Esophagus squamous epithelium (tissue), 4 donors: ENCODE results near the gene GPC1.

ENCODE experiments used
- POLR2A ChIP-seq, 4 donors: fragments of 450-650 bp; IDR thresholded peaks; one replicate each; pipeline ENCODE4 v1.6.1; 2017; ENCODE audit warnings: antibody characterized with exemption in 4 of 4, mild to moderate bottlenecking in 4 of 4, moderate library complexity in 3 of 4
- TF ChIP-seq, protein P1 (sequence below), 6 experiments: fragments of 450-650 bp in 4 of 6; fragments of 200-600 bp in 2 of 6; sonication (generic) in 2 of 6; IDR thresholded peaks; one replicate each; pipeline ENCODE4 v1.5.1; 2016 to 2019; ENCODE audit warnings: antibody characterized with exemption in 6 of 6, mild to moderate bottlenecking in 4 of 6, moderate library complexity in 4 of 6

DNA sequence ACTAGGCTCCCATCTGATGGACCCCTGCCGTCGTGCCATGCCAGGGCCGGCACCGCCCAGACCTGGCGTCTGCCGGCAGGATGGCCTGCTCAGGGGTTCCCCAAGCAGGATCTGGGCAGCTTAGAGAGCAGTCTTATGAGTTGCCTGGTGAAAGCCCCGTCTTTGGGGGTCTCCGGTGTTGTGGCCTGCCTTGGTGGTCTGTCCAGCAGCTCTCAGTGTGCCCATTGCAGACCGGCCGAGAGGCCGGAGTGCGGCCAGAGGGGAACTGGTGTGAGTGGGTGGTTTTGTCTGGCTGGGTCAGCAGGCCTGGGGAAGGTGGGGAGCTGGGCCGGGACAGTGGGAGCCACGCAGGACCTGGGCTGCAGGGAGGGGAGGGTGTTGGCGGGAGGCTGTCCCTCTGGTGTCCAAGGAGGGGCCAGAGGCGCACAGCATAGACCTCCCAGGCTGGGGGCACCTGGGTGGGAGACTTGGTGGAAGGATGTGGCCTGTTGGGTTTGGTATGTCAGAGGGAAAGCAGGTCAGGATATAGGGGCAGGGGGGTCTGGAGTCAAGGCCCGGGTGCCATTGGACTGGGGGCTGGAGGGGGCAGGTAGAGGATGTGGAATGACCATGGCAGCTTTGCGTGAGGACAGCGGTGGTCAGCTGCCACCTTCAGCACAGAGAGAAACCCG is 16.5 kb downstream of the GPC1 start:
- TF ChIP-seq, protein P1, sequence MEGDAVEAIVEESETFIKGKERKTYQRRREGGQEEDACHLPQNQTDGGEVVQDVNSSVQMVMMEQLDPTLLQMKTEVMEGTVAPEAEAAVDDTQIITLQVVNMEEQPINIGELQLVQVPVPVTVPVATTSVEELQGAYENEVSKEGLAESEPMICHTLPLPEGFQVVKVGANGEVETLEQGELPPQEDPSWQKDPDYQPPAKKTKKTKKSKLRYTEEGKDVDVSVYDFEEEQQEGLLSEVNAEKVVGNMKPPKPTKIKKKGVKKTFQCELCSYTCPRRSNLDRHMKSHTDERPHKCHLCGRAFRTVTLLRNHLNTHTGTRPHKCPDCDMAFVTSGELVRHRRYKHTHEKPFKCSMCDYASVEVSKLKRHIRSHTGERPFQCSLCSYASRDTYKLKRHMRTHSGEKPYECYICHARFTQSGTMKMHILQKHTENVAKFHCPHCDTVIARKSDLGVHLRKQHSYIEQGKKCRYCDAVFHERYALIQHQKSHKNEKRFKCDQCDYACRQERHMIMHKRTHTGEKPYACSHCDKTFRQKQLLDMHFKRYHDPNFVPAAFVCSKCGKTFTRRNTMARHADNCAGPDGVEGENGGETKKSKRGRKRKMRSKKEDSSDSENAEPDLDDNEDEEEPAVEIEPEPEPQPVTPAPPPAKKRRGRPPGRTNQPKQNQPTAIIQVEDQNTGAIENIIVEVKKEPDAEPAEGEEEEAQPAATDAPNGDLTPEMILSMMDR (IDR thresholded peaks at IDR 0.05): no peak
- no peak for TF ChIP-seq POLR2A (IDR thresholded peaks at IDR 0.05)
